HG03432 (cell line): ENCODE results near the gene BAG5.

Experiments used
- ATAC-seq: cut with Tn5 transposase; IDR thresholded peaks from one replicate; pipeline ENCODE4 v1.9.1; 2021; ENCODE audit warnings: mild to moderate bottlenecking, moderate library complexity; ENCODE audit not compliant: unreplicated experiment

Gene BAG5

GRCh38 chr14:103568952-103569351, 6.5 kb upstream of the BAG5 start:
- ATAC-seq = no peak

- ATAC-seq = no peak
Measured at GRCh38 chr14:103563844-103564505, 1.5 kb upstream of the BAG5 start.

- ATAC-seq = no peak
Measured at GRCh38 chr14:103563226-103563620, 766 bp upstream of the BAG5 start.

- ATAC-seq = peak; percentile 33
Measured at GRCh38 chr14:103562179-103562428, 353 bp downstream of the BAG5 start.

- peak; percentile 20 for ATAC-seq
Measured at GRCh38 chr14:103561381-103562178, 877 bp downstream of the BAG5 start.

- ATAC-seq = no peak
Measured at GRCh38 chr14:103560691-103561090, 1.8 kb downstream of the BAG5 start.

- ATAC-seq = no peak
Measured at GRCh38 chr14:103559766-103560165, 2.7 kb downstream of the BAG5 start.

GRCh38 chr14:103558071-103558882, 4.2 kb downstream of the BAG5 start:
- ATAC-seq = no peak

- ATAC-seq = no peak
Measured at GRCh38 chr14:103556946-103557758, 5.3 kb downstream of the BAG5 start.

GRCh38 chr14:103555559-103556337, 6.7 kb downstream of the BAG5 start:
- ATAC-seq = no peak

GRCh38 chr14:103552846-103553210, 9.6 kb downstream of the BAG5 start:
- no peak for ATAC-seq

GRCh38 chr14:103552011-103552845, 10.2 kb downstream of the BAG5 start:
- no peak for ATAC-seq

GRCh38 chr14:103551338-103551762, 11.1 kb downstream of the BAG5 start:
- no peak for ATAC-seq

- ATAC-seq = no peak
Measured at GRCh38 chr14:103550451-103551337, 11.8 kb downstream of the BAG5 start.

- ATAC-seq = no peak
Measured at GRCh38 chr14:103549361-103550311, 12.8 kb downstream of the BAG5 start.

GRCh38 chr14:103548463-103549351, 13.8 kb downstream of the BAG5 start:
- no peak for ATAC-seq
